Nephron progenitor cell (in vitro differentiated cells): ENCODE results near the gene NAPEPLD.
"Not testable (repeated sequence)": the region's sequence is repeated elsewhere in the genome, so short reads cannot be mapped to it uniquely, and the experiment has no call there.

Experiments used
- DNase-seq: peaks from one replicate; pipeline ENCODE4 v3.0.0; 2021
- H3K27ac Mint-ChIP-seq: 2 replicates; pipeline ENCODE4 v1.8.0; 2021; ENCODE audit warnings: mild to moderate bottlenecking, moderate library complexity, mixed read lengths
- H3K27me3 Mint-ChIP-seq: 2 replicates; pipeline ENCODE4 v1.8.0; 2021; ENCODE audit warnings: mild to moderate bottlenecking, low read depth, mixed read lengths; ENCODE audit not compliant: poor library complexity
- H3K36me3 Mint-ChIP-seq: 2 replicates; pipeline ENCODE4 v1.8.0; 2021; ENCODE audit warnings: low read depth, mixed read lengths
- H3K4me1 Mint-ChIP-seq: 2 replicates; pipeline ENCODE4 v1.8.0; 2021; ENCODE audit warnings: mixed read lengths
- H3K4me3 Mint-ChIP-seq: 2 replicates; pipeline ENCODE4 v1.8.0; 2021; ENCODE audit warnings: mild to moderate bottlenecking, moderate library complexity, mixed read lengths
- H3K9me3 Mint-ChIP-seq: 2 replicates; pipeline ENCODE4 v1.8.0; 2021; ENCODE audit warnings: mild to moderate bottlenecking, moderate library complexity, mixed read lengths
- CTCF ChIP-seq: fragments of 200-600 bp; sonication (generic); IDR thresholded peaks from 2 replicates; pipeline ENCODE4 v1.5.0; 2021; ENCODE audit warnings: antibody characterized with exemption

The NAPEPLD gene

GRCh38 chr7:103148994-103149807 is at the start of gene NAPEPLD:
TSS of gene NAPEPLD (minus strand) at chr7:103149099. CDS start at chr7:103128776, 20,323 bp downstream.
- Mint-ChIP-seq H3K4me3 (peak within 1 kb of the TSS; percentile 98), H3K27ac (peak within 1 kb of the TSS; percentile 98), H3K36me3 (peaks cover 14% of the 10 kb centered on the region), H3K9me3 (peaks cover 6% of the 10 kb centered on the region), H3K4me1 (peaks cover 41% of the 10 kb centered on the region), H3K27me3 (peaks cover 11% of the 10 kb centered on the region)
- no peak for TF ChIP-seq CTCF
- peak; percentile 80 for DNase-seq

- not testable (repeated sequence) for H3K9me3 Mint-ChIP-seq, H3K27ac Mint-ChIP-seq
Measured at GRCh38 chr7:103198079-103198478, 49.2 kb upstream of the NAPEPLD start.

GRCh38 chr7:103195364-103195763 is 46.5 kb upstream of the NAPEPLD start:
- H3K4me3 Mint-ChIP-seq, H3K4me1 Mint-ChIP-seq, H3K27ac Mint-ChIP-seq, DNase-seq, H3K36me3 Mint-ChIP-seq, H3K9me3 Mint-ChIP-seq: not testable (repeated sequence)
- peaks cover 23% of the 10 kb centered on the region for H3K27me3 Mint-ChIP-seq

More at GRCh38 chr7:103198079-103198478, 49.2 kb upstream of the NAPEPLD start:
- DNase-seq, H3K4me1 Mint-ChIP-seq, H3K27me3 Mint-ChIP-seq, H3K4me3 Mint-ChIP-seq, H3K36me3 Mint-ChIP-seq: not testable (repeated sequence)

DNA sequence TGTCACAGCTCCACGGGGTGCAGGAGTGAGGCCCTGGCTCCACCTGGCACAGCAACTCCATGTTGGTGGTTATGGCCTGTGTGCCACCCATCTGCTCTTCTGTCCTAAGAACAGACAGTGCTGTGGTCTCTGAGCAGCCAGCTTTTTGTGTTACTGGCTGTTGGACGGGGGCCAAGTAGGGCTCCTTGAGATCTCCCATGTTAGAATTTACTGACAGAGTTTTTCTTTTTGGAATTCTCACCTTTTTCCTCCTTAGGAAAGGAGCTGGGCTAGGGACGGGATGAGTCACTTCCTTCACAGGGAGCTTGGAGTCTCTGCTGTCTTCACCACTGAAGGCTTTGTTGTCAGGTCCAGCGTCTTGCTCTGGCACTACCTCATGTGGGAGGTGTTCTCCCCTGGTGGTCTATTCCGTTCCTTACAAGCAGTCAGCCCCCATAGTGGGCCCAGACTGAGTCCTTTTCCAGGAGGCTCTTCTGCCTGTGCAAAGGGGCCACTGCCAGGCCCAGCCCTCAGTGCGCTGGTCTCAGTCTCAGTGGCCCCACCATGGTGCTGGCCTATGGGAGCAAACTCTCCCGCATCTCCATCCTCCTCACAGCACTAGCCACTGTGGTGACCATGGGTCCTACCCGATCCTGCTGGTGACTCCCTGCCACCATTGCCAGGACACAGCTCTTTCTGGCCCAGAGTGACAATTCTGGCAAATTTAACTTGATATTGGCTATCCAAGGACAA is 23.7 kb upstream of the NAPEPLD start:
- not testable (repeated sequence) for DNase-seq, H3K9me3 Mint-ChIP-seq, H3K4me3 Mint-ChIP-seq, H3K36me3 Mint-ChIP-seq, H3K27ac Mint-ChIP-seq, H3K4me1 Mint-ChIP-seq
- peaks cover 12% of the 10 kb centered on the region for H3K27me3 Mint-ChIP-seq

- not testable (repeated sequence) for H3K36me3 Mint-ChIP-seq, DNase-seq, H3K4me3 Mint-ChIP-seq, H3K4me1 Mint-ChIP-seq, H3K27ac Mint-ChIP-seq, H3K27me3 Mint-ChIP-seq, H3K9me3 Mint-ChIP-seq
Measured at GRCh38 chr7:103171695-103172414, 23.0 kb upstream of the NAPEPLD start.

DNA sequence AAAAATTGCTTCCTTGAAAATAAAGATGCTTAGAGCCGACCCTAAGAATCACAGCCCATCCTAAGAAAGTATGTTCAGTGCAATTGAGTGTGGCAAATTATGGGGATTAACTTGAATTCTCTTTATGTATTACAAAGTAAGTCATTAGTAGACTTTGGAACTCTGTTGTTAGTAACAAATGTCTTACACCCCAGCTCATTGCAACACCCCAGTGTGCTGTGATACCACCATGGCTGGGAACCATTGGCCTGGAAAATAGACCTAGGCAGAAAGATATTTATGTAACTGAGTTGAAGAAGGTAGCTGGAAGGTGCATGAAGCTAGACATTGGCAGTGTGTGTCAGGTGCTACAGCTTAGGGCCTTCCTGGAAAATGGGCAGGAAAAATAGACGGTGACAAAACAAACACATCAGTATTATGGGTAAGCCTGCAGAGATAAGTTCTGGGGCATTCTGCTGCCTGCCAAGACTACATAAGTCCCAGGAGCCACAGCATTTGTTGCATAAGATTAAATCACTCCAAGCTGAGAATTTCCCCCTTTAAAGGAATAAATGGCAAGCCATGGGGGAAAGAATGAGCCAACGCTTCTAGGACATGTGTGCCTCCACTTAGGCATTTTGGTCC is 18.1 kb upstream of the NAPEPLD start:
- H3K4me3 Mint-ChIP-seq, H3K4me1 Mint-ChIP-seq, H3K36me3 Mint-ChIP-seq, H3K9me3 Mint-ChIP-seq, DNase-seq, H3K27ac Mint-ChIP-seq, H3K27me3 Mint-ChIP-seq: not testable (repeated sequence)

- DNase-seq, H3K4me1 Mint-ChIP-seq, H3K9me3 Mint-ChIP-seq, H3K4me3 Mint-ChIP-seq, H3K36me3 Mint-ChIP-seq, H3K27ac Mint-ChIP-seq, H3K27me3 Mint-ChIP-seq: not testable (repeated sequence)
Measured at GRCh38 chr7:103163087-103163825, 14.4 kb upstream of the NAPEPLD start.

- not testable (repeated sequence) for H3K4me3 Mint-ChIP-seq, H3K4me1 Mint-ChIP-seq, H3K36me3 Mint-ChIP-seq, H3K9me3 Mint-ChIP-seq, H3K27me3 Mint-ChIP-seq, H3K27ac Mint-ChIP-seq, DNase-seq
Measured at GRCh38 chr7:103162641-103163040, 13.7 kb upstream of the NAPEPLD start.

DNA sequence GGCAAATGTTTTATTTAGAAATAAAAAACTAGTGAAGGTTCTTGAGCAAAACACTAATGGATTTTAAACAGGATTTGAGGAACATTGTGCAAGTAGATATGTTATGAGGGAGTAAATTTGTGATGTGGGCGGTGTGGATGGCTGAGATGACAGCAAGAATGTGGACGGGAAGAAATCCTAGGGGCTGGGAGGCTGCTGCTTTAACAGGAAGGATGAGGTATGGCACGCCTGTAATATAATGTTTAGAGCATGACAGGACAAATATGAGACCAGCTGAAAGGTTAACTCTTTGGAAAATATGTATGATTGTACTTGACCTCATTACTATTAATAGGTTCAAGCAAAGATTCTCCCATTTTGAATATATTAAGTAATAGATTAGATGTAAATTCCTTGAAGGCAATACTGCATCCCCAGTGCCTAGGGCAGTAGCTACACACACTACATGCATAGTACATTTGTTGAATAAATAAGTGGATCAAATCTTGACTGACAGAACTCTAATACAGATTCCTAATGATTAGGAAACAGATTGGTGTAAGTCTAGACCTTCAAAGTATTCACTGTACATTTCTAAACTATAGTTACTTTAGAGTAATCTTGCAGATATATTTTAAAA is 13.2 kb upstream of the NAPEPLD start:
- H3K27me3 Mint-ChIP-seq, H3K4me1 Mint-ChIP-seq, H3K9me3 Mint-ChIP-seq, H3K4me3 Mint-ChIP-seq, H3K36me3 Mint-ChIP-seq, DNase-seq, H3K27ac Mint-ChIP-seq: not testable (repeated sequence)

DNA sequence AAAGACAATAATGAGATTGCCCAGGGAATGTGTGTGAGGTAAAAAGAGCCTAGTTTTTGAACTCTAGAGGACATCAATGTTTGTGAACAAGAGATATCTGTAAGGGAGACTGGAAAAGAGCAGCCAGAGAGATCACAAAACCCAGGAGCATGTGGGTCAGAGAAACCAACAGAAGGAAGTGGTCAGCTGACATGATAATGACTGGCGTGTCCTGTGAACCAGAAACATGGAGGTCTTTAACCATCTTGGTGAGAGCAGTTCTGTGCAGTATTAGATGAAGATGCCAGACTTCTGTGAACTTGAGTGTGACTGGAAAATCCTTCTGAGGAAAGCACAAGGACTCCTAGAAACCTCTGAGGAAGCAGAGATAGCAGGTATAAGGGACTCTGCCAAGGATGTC is 10.2 kb upstream of the NAPEPLD start:
- not testable (repeated sequence) for H3K4me1 Mint-ChIP-seq, DNase-seq, H3K27me3 Mint-ChIP-seq, H3K36me3 Mint-ChIP-seq, H3K4me3 Mint-ChIP-seq, H3K9me3 Mint-ChIP-seq, H3K27ac Mint-ChIP-seq

- H3K27me3 Mint-ChIP-seq, H3K27ac Mint-ChIP-seq, DNase-seq, H3K4me3 Mint-ChIP-seq, H3K9me3 Mint-ChIP-seq, H3K4me1 Mint-ChIP-seq, H3K36me3 Mint-ChIP-seq: not testable (repeated sequence)
Measured at GRCh38 chr7:103155331-103156024, 6.6 kb upstream of the NAPEPLD start.
